ENCODE measurements around the gene CNPY3. TPM values are rescaled to one million over a fixed set of nuclear protein-coding genes. Genes with fewer than 3 reads are reported as not detected.
A peak's percentile ranks its signal among the peaks of the same experiment; 100 is the strongest.
"Not testable (repeated sequence)": the region's sequence is repeated elsewhere in the genome, so short reads cannot be mapped to it uniquely, and the experiment has no call there.

The CNPY3 gene
- total and polyA plus RNA-seq, 9 donors: 16.8 to 41.6 (median 31.8) TPM

DNA sequence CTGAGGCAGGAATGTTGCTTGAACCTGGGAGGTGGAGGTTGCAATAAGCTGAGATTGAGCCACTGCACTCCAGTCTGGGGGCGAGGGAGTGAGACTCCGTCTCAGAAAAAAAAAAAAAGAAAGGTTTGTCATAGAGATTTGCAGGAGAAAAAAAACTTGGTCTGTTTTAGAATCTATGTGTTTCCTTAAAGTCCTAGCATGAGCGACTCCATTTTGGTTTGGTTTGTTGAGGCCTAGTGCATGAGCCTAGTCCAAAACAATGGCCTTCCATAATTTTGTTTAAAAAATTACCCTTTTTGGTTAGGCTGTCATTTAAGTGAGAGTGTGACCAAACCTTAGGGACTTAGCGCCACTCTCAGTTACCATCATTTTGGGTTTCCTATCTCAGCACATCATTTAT lies 23.1 kb downstream of the CNPY3 start:
- Histone ChIP-seq H3K4me3 (ENCODE audit: low read length) (no peak overlapping the region), H3K27me3 (ENCODE audit: control insufficient read depth, insufficient read depth, low read length) (no peaks in the 10 kb centered on the region), H3K9me3 (replicated peaks; ENCODE audit: control insufficient read depth, low read depth, low read length) (no peaks in the 10 kb centered on the region), H3K27ac (ENCODE audit: low read length) (no peak overlapping the region), H3K36me3 (ENCODE audit: control insufficient read depth, insufficient read depth, low read length) (no peaks in the 10 kb centered on the region), H3K4me1 (ENCODE audit: control insufficient read depth, insufficient read depth, low read length) (no peaks in the 10 kb centered on the region)
- 50% methylated on average over 2 of the region's 4 CpGs for WGBS (ENCODE audit: insufficient coverage)
- DNase-seq: no peak

DNA sequence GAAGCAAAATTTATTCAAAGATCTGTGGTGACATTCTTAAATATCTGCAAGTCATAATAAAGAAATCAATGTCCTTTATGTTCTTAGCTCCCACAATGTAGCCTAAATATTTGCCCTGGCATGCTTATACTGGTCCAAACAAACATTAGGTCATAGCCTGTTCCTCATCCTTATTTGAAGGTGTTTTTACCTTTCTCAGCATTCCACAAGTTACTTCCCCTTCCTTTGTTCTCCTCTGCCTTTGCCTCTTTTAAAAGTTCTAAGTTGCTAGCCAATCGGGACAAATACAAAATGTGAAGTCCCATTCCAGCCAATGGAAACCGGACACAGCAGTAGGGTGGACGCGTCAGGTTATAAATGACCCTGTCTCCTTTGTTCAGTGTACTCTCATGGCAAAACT lies 25.1 kb downstream of the CNPY3 start:
- DNase-seq; H3K36me3 ChIP-seq (ENCODE audit: control insufficient read depth, insufficient read depth, low read length); H3K4me3 ChIP-seq (ENCODE audit: low read length); H3K4me1 ChIP-seq (ENCODE audit: control insufficient read depth, insufficient read depth, low read length); H3K27ac ChIP-seq (ENCODE audit: low read length); H3K27me3 ChIP-seq (ENCODE audit: control insufficient read depth, insufficient read depth, low read length); H3K9me3 ChIP-seq (replicated peaks; ENCODE audit: control insufficient read depth, low read depth, low read length): not testable (repeated sequence)
- 86% methylated on average over 3 of the region's 4 CpGs for WGBS (ENCODE audit: insufficient coverage)

DNA sequence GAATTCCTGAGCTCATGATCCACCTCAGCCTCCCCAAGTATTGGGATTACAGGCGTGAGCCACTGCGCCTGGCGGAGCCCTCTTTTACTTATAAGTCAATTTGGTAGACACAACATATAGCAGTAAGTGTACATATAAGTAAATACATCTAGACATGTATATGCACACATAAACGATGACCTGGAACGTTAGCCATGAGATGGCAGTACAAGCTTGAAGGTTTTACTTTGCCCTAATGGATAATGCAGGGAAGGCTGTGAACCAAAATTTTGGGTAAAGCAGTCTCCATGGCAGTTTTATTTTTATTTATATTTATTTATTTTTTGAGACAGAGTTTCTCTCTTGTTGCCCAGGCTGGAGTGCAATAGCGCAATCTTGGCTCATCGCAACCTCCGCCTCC lies 28.8 kb downstream of the CNPY3 start:
- Histone ChIP-seq H3K9me3 (replicated peaks; ENCODE audit: control insufficient read depth, low read depth, low read length) (no peaks in the 10 kb centered on the region), H3K36me3 (ENCODE audit: control insufficient read depth, insufficient read depth, low read length) (peaks cover 10% of the 10 kb centered on the region)
- no peak for DNase-seq

DNA sequence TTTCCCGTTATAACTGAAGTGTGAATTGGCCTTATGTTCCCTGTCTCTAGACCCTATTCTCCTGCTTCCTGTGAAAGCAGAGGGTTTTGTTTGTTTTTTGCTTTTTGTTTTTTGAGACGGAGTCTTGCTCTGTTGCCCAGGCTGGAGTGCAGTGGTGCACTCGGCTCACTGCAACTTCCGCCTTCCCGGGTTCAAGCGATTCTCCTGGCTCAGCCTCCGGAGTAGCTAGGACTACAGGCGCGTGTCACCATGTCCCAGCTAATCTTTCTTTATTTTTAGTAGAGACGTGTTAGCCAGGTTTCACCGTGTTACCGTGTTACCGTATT lies 30.6 kb downstream of the CNPY3 start:
- H3K9me3 ChIP-seq (replicated peaks; ENCODE audit: control insufficient read depth, low read depth, low read length): no peaks in the 10 kb centered on the region
- no peak for DNase-seq
- peaks cover 27% of the 10 kb centered on the region for H3K36me3 ChIP-seq (ENCODE audit: control insufficient read depth, insufficient read depth, low read length)
- WGBS (ENCODE audit: insufficient coverage): 17% methylated on average over 8 of the region's 13 CpGs
- H3K27me3 ChIP-seq (ENCODE audit: control insufficient read depth, insufficient read depth, low read length): peaks cover 11% of the 10 kb centered on the region
- H3K4me1 ChIP-seq (ENCODE audit: control insufficient read depth, insufficient read depth, low read length): peaks cover 13% of the 10 kb centered on the region
- no peak overlapping the region for H3K27ac ChIP-seq (ENCODE audit: low read length)
- H3K4me3 ChIP-seq (ENCODE audit: low read length): peak overlapping the region; percentile 46

More for the DNA sequence above, 28.8 kb downstream of the CNPY3 start:
- peaks cover 11% of the 10 kb centered on the region for H3K27me3 ChIP-seq (ENCODE audit: control insufficient read depth, insufficient read depth, low read length)
- H3K4me3 ChIP-seq (ENCODE audit: low read length): no peak overlapping the region
- H3K27ac ChIP-seq (ENCODE audit: low read length): no peak overlapping the region
- peaks cover 13% of the 10 kb centered on the region for H3K4me1 ChIP-seq (ENCODE audit: control insufficient read depth, insufficient read depth, low read length)
- WGBS (ENCODE audit: insufficient coverage): no CpG with 5 or more reads among the region's 8 CpGs

DNA sequence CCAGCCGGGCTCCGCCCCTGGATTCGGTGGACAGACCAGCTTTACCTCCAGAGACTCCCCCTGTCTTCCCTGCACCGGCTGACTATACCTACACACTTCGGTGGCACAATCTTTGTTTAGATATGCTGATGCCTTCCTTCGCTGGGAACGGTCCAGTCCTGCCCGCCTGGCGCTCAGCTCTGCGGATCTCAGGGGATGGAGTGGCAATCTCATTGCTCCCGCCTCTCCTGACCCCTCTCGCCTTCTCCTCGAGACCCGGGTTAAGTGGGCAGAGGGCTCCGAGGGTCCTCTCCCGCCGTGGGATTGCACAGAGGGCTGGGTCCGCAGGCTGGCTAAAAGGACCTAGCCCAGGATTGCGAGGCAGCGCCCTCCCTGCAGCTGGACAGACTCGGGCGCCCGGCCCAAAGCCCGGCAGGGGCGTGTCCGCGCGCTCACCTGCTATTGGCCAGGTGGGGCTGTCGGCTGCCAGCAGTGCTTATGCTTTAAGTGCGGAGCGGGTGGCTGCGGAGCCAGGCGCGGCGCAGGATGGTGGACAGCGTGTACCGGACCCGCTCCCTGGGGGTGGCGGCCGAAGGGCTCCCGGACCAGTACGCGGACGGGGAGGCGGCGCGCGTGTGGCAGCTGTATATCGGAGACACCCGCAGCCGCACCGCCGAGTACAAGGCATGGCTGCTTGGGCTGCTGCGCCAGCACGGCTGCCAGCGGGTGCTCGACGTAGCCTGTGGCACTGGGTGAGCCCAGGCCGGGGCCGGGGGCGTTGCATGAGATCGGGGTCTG lies 31.2 kb downstream of the CNPY3 start, which contains the start of gene GNMT:
TSS of gene GNMT (plus strand) at position 512 of the 777 bp plus-strand sequence. CDS start at position 526, 14 bp downstream.
- H3K36me3 ChIP-seq (ENCODE audit: control insufficient read depth, insufficient read depth, low read length): peaks cover 32% of the 10 kb centered on the region
- no peak within 1 kb of the TSS for H3K27ac ChIP-seq (ENCODE audit: low read length)

DNA sequence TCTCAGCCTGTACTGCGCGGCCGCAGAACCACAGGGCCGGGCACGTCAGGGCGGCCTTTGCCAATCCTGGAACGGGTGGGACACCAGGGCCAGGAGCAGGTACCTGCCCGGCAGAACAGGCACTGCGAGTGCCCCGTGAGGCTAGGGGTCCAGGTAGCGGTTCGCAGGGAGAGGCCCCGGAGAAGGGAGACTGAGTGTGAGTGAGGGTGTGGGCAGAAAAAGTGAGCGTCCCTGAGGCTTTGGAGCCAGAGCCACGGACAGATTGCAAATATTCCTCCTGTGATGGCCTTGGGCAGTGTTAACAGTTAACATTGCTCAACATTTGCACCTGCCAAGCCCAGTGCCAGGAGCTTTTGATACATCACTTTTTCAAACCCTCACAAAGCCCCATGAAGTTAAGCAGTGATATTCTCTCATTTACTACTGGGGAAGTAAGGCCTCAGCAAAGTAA lies 31.8 kb downstream of the CNPY3 start:
- DNase-seq: no peak
- WGBS (ENCODE audit: insufficient coverage): 19% methylated on average over 15 of the region's 15 CpGs
- H3K27me3 ChIP-seq (ENCODE audit: control insufficient read depth, insufficient read depth, low read length): peaks cover 11% of the 10 kb centered on the region
- H3K9me3 ChIP-seq (replicated peaks; ENCODE audit: control insufficient read depth, low read depth, low read length): no peaks in the 10 kb centered on the region
- peak overlapping the region; percentile 46 for H3K4me3 ChIP-seq (ENCODE audit: low read length)
- H3K27ac ChIP-seq (ENCODE audit: low read length): no peak overlapping the region
- H3K36me3 ChIP-seq (ENCODE audit: control insufficient read depth, insufficient read depth, low read length): peaks cover 38% of the 10 kb centered on the region
- peaks cover 13% of the 10 kb centered on the region for H3K4me1 ChIP-seq (ENCODE audit: control insufficient read depth, insufficient read depth, low read length)

More for the DNA sequence above, 31.2 kb downstream of the CNPY3 start, which contains the start of gene GNMT:
- H3K27me3 ChIP-seq (ENCODE audit: control insufficient read depth, insufficient read depth, low read length): peaks cover 11% of the 10 kb centered on the region
- peak; percentile 38 for DNase-seq
- peak within 1 kb of the TSS; percentile 46 for H3K4me3 ChIP-seq (ENCODE audit: low read length)
- 2% methylated on average over 61 of the region's 62 CpGs for WGBS (ENCODE audit: insufficient coverage)
- peaks cover 13% of the 10 kb centered on the region for H3K4me1 ChIP-seq (ENCODE audit: control insufficient read depth, insufficient read depth, low read length)
- H3K9me3 ChIP-seq (replicated peaks; ENCODE audit: control insufficient read depth, low read depth, low read length): no peaks in the 10 kb centered on the region

DNA sequence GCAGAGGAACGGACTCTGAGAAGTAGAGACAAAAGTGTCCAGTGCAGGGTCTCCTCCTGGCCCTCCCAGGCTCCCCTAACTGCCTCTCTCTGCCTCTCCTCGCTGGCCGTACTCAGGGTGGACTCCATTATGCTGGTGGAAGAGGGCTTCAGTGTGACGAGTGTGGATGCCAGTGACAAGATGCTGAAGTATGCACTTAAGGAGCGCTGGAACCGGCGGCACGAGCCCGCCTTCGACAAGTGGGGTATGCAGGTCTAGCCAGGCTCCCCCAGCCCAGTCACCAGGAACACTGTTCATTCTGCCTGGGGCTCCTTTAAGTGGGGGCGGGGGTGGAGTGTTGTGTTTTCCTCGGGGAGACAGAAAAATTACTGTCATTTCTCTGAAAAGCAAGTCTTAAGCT lies 32.8 kb downstream of the CNPY3 start:
- 88% methylated on average over 5 of the region's 12 CpGs for WGBS (ENCODE audit: insufficient coverage)
- Histone ChIP-seq H3K9me3 (replicated peaks; ENCODE audit: control insufficient read depth, low read depth, low read length) (no peaks in the 10 kb centered on the region), H3K36me3 (ENCODE audit: control insufficient read depth, insufficient read depth, low read length) (peaks cover 46% of the 10 kb centered on the region), H3K4me3 (ENCODE audit: low read length) (no peak overlapping the region), H3K27me3 (ENCODE audit: control insufficient read depth, insufficient read depth, low read length) (peaks cover 11% of the 10 kb centered on the region), H3K4me1 (ENCODE audit: control insufficient read depth, insufficient read depth, low read length) (peaks cover 13% of the 10 kb centered on the region), H3K27ac (ENCODE audit: low read length) (no peak overlapping the region)
- no peak for DNase-seq

DNA sequence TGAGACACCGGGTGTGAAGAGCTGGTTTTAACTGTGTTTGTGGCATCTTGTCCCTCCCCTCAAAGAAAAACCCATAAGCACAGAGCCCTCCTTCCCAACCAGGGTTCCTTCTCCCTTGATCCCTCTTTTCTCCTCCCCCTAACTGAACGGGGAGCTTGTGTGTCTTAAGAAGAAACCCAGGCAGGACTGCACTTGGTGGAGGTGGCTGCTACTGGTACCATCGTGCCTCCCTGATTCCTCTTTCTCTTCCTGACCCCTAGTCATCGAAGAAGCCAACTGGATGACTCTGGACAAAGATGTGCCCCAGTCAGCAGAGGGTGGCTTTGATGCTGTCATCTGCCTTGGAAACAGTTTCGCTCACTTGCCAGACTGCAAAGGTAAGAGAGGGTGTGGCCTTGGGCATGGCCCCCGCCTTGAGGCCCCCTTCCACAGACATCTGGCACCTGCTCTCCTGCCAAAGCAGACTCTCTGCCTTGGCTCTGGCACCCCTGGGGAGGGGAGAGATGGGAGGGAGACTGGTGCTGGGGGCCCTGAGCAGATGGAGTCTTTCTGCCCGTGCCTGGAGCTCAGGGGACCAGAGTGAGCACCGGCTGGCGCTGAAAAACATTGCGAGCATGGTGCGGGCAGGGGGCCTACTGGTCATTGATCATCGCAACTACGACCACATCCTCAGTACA lies 33.4 kb downstream of the CNPY3 start:
- Histone ChIP-seq H3K9me3 (replicated peaks; ENCODE audit: control insufficient read depth, low read depth, low read length) (no peaks in the 10 kb centered on the region), H3K4me3 (ENCODE audit: low read length) (no peak overlapping the region), H3K27ac (ENCODE audit: low read length) (no peak overlapping the region), H3K36me3 (ENCODE audit: control insufficient read depth, insufficient read depth, low read length) (peaks cover 52% of the 10 kb centered on the region), H3K4me1 (ENCODE audit: control insufficient read depth, insufficient read depth, low read length) (peaks cover 13% of the 10 kb centered on the region), H3K27me3 (ENCODE audit: control insufficient read depth, insufficient read depth, low read length) (peaks cover 11% of the 10 kb centered on the region)
- 85% methylated on average over 4 of the region's 13 CpGs for WGBS (ENCODE audit: insufficient coverage)
- DNase-seq: no peak

DNA sequence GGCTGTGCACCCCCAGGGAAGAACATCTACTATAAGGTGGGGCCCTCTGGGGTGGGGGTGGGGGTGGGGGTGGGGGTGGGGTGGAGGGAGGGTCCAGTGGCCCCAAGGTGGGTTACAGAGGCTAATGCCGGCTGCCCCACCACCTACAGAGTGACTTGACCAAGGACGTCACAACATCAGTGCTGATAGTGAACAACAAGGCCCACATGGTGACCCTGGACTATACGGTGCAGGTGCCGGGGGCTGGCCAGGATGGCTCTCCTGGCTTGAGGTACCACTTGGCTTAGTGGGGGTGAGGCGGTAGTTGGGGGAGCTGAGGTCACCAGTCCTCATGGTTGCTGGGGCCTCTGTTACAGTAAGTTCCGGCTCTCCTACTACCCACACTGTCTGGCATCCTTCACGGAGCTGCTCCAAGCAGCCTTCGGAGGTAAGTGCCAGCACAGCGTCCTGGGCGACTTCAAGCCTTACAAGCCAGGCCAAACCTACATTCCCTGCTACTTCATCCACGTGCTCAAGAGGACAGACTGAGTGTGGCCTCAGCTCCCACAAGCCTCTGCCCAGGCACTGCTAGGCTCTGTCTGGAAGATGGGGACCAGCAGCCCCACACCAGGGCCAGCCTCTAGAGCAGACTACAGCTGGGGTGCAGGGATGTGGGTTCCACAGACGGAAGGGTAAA lies 34.0 kb downstream of the CNPY3 start:
- peaks cover 13% of the 10 kb centered on the region for H3K4me1 ChIP-seq (ENCODE audit: control insufficient read depth, insufficient read depth, low read length)
- no peak overlapping the region for H3K27ac ChIP-seq (ENCODE audit: low read length)
- no peaks in the 10 kb centered on the region for H3K9me3 ChIP-seq (replicated peaks; ENCODE audit: control insufficient read depth, low read depth, low read length)
- DNase-seq: no peak
- peaks cover 11% of the 10 kb centered on the region for H3K27me3 ChIP-seq (ENCODE audit: control insufficient read depth, insufficient read depth, low read length)
- no peak overlapping the region for H3K4me3 ChIP-seq (ENCODE audit: low read length)
- WGBS (ENCODE audit: insufficient coverage): 82% methylated on average over 8 of the region's 12 CpGs
- H3K36me3 ChIP-seq (ENCODE audit: control insufficient read depth, insufficient read depth, low read length): peaks cover 58% of the 10 kb centered on the region
